T1000 (cell line): ENCODE data around the gene NT5DC1.

Source experiments
- DNase-seq: peaks from one replicate; lab custom pipeline; 2025; ENCODE audit warnings: mixed read lengths; lab: John Stamatoyannopoulos, UW

NT5DC1 gene

DNA sequence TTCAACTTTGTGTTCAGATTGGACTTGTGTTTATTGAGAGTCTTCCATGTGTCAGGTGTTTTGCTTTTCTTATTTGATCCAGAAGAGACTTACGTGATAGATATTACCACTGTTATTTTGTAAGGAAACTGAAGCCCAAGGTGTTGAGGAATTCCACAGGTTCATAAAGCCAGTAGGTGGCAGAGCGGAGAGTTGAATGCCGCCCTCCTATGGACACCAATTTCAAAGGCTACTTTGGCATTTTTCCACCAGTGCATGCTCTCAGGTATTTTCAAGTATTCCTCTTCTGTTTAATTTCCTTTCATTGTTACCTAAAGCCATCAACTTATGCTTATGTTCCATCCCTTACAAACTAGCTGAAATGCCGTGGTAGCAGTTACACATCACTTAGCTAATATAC is 39.3 kb downstream of the NT5DC1 start:
- DNase-seq: no peak

DNA sequence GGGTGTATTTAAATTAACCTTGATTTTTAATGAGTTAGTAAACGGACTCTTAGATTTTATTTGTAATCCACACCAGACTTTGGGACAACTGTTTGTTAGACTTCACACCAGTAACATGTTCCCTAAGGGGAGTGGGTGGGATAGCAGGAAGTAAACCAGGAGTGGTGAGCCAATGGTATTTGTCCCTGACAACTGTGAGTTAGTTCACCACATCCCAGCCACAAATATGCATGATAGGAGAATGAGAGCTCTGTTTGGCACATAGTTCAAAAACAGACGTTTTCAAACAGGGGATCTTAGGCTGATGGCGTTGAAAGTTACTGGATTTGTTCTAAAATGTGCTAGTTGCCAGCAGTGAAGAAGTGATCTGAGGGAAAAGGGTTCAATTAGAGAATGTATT is 44.0 kb downstream of the NT5DC1 start:
- DNase-seq: no peak

DNA sequence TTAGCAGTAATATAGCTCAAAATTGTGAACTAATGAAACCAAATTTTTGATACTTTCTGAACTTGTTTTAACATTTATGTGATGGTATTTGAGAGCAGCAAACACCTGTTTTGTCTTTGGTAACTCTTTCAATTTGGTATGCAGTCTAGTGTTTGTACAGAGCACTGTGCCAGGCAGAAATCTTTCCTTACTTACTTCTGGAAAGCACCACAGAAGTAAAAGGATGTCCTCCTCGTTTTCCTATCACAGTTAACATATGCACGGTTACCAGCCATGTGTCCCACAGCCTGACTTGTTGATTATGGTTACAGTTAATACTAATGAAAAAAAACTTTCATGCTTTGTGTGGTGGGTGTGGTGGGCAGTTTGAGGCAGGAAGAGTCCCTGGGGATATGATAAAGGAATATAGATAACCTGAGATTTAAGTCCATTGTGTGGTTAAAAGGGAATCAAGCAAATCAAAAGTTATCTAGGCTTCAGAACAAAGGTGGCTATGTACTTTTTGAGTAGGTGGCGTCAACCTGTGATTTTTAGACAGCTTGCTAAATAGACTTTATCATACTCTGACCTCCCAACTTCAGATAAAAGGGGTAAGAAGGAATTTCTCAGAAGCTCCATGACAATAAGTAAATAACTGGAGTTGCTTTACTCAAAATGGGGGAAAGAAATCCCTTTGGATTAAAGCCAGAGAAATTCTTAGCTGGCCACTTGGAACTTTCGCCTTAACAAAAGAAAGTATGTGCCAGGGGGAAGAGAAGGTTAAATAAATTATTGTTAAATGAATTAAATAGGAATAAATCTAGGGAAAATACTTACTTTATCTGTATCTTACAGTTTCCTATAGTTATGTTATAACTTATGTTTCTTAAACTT is 45.4 kb downstream of the NT5DC1 start:
- DNase-seq: no peak

DNA sequence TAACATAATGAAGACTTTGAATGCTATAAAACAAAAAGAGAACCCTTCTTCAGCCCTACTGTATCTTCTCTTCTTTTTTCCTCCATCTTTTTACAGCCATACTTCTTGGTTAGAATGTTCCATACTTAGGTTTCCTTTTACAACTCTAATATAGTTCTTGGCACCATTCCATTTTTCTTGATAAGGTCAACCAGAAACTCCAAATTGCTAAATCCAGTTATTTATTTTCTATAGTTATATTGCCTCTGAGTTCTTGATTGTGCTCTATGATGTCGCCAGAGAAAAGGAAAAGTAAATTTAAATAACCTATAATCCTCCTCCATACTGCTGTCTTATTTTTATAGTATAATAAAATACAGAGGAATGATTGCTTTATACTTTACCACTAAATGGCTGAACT is 52.0 kb downstream of the NT5DC1 start:
- no peak for DNase-seq

DNA sequence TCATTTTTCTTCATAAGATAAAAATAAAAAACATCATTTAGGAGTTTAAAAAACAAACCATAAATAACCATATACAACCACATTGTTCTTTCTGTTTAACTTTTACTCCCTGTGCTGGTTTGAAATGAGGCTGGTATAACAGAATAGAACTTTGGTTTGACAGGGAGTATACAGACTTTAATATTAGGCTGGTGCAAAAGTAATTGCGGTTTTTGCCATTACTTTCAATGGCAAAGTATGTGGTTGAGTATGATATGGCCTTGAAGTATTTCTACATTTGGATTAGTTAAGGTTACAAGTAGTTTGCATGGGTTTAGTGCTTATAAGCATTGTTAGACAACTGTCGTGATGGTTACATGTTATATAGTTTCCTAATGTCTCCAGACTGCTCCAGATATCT is 54.2 kb downstream of the NT5DC1 start:
- no peak for DNase-seq

DNA sequence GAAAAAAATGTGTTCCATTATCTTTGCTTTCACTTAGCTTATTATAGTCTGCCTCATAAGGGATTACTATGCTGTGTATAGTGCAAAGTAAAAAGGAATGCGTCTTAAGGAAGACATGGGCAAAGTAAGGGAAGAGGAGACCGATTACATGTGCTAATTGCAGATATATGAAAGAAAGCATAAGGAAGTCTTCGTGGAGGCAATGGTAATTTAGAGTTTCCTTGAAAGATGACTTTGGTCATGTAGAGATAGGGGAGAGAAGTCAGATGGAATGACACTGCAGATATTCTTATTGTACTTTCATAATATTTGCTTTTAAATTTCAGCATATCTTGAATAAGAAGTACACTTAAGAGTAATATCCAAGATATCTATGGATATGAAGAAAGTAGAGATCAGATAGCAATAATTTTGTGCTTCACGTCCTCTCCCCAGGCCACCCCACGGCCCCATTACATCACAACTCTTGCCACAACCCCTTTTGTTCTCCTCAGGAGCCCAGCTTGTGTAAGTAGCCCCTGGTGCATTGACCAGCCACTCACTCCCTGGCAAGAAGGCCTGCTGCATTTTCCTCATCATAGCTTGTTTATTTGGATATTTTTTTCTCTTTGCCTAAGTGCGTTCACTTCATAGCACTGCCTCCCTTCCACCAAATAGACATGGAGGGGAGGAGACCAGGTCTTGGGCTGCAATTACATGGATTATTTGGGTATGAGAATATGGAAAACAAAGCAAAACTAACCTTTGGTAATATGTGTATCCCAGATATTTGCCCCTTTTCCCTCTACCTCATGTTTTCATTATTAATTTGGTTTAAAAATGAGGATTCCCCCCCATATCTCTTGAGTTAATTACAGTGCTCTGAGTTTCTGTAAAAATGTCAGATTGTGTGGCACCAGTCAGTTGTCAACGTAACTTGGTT is 56.0 kb downstream of the NT5DC1 start:
- DNase-seq: no peak

DNA sequence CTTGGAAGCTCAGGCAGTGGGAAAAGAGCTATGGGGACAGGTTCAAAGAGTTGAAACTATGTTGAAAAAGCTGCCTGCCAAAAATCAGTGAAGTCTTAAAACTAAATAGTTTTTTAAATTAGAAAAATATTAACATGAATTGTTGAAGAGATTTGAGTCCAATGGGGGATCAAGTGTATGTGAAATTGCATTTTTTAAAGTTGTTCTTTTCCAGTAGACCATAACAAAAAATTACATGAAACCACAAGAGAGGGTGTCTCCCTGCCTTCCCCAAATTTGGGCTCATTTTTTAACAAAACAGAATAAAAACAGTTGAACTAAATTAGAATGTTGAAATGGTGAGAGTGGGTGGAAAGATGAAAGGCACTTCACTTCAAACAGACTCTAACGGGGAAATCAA is 56.7 kb downstream of the NT5DC1 start:
- DNase-seq: no peak

DNA sequence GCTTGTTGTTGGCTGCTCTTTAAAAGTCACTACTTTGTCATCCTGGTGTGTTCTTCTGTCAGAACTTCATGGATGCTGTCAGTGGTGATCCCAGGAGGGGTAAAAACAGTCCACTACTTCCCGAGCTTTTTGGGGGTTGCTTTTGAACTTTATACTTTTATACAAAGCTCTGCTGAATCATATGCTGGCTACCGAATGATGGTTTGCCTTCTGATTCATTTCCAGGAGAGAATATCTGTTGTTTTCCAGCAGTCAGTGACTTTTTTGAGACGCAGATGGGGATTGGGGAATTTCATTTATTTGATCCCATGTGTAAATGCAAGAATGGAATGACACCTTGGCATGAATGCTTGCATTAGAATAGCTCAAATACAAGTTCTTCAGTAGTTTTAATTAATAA is 58.0 kb downstream of the NT5DC1 start:
- no peak for DNase-seq

DNA sequence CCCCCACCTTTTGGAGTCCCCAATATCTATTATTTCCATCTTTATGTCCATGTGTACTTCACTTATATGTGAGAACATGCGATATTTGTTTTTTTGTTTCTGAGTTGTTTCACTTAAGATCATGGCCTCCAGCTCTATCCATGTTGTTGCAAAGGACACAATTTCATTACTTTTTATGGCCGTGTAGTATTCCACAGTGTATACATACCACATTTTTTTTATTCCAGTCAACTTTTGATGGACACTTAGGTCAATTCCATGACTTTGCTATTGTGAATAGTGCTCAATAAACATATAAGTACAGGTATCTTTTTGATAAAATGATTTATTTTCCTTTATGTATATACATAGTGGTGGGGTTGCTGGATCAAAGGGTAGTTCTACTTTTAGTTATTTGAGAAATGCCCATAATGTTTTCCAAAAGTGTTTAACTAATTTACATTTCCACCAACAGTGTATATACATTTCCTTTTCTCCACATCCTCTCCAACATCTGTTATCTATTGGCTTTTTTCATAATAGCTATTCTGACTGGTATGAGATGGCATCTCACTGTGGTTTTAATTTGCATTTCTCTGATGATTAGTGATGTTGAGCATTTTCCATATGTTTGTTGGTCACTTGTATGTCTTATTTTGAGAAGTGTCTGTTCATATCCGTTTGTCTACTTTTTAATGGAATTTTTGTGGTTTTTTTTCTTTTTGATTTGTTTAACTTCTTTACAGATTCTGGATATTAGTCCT is 59.3 kb downstream of the NT5DC1 start:
- DNase-seq: no peak

DNA sequence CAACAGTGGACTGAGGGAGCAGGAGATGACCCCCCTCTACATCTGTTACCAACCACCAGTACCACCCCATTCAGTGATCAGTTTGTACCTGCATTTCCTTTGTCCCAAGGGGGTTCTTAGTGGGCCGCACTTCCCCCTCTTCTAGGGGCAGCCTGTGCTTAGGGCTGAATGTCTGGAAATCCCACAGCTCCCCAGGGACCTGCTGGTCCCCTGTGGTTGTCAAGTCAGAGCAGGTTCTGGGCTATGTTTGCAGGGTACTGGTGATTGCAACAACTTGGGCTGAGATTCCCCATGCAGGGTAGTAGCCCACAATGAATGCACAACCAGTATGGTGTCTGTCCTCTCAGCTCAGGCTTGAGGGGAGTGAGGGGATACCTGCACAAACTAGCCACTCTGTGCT is 64.9 kb downstream of the NT5DC1 start:
- DNase-seq: no peak

DNA sequence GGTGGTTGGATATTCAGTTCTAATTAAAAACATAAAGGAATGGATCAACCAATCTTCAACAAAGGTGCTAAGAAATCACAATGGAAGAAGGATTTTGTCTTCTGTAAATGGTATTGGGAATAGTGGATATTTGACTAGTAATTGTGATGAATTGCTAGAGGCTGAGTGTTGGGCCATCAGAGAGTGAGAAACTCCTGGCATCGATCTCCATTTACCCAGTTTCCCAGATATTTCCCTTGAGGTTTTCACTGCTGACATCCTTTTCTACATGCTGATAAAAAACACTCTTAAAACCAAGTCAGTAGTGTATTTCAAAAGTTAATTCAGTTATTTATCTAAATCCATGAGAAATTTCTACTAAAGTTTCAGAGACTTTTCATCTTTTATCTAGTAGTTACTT is 65.7 kb downstream of the NT5DC1 start:
- no peak for DNase-seq

DNA sequence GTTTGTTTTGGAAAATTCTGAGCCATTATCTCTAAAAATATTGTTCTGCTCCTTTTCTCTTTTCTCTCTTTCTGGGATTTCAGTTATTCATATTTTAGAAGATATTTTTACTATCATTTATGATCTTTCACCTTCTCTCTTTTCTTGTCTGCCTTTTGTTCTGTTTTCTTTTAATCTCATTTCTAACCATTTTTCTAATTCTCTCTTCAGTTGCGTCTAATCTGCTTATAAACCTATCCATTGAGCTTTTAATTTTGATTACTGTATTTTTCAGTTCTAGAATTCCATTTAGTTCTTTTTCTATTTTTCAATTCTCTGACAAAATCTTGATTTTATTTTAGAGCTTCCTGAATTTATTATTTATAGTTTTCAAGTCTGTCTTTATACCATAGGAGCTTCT is 67.5 kb downstream of the NT5DC1 start:
- no peak for DNase-seq

DNA sequence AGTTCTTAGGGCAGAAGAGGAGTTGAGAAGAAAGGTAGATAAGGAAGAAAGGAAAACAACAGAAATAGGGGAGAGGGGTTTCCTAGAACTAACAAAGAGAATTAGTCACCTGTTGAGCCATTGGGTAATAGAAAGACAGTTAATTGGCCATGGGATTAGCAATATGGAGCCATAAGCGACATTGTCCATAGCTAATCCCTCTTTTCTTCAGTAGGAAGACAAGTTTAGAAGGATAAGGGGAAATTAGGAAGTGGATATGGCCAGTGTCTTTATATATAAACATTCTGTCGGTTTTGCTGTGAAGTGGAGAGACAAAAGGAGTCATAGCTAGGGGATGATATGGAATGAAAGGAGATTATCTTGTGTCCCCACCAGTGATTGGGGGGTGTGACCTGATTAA is 69.2 kb downstream of the NT5DC1 start:
- DNase-seq: no peak

DNA sequence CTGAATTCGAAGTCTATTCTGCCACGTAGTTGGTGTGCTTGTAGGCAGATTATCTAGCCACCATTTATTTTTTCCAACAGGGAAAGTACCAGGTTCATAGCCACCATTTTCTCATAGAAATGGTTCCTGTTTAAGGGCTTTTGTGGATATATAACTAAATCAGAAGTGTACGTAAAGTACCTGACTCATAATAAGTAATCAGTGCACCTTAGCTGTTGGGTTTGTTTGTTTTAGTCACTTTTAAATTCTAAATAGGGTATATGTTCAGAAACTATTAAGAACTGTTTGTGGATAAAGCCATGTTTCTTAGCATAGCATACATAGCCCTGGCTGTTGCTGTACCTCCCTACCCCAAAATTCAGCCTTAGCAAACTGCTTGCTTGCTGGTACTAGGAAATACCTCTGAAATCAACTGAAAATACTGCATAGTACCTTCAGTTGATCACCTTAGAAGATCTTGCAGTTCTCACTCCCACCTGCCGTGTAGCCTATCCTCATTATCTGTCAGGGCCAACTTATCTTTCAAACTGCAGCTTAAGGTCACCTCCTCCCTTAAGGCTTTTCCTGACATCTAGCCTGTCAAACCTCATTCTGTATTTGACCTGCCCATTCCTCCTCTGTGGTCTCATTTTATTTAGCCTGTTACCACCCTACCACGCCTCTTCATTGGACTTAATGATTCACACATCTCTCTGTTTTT is 69.9 kb downstream of the NT5DC1 start:
- no peak for DNase-seq

DNA sequence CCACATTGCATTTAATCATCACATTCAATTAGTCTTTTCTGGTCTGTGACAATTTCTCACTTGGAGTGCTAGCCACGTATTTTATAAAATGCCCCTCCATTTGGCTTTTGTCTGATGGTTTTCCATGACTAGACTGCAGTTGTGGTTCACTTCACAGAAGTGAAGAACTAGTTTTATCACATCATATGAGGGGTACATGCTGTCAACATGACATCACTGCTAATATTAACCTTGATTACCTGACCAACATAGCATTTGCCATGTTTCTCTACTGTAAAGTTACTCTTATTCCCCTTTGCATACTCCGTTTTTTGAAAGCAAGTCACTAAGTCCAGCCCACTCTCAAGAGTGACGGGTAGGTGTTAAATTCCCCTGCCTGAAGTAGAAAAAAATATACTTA is 73.3 kb downstream of the NT5DC1 start:
- DNase-seq: no peak

DNA sequence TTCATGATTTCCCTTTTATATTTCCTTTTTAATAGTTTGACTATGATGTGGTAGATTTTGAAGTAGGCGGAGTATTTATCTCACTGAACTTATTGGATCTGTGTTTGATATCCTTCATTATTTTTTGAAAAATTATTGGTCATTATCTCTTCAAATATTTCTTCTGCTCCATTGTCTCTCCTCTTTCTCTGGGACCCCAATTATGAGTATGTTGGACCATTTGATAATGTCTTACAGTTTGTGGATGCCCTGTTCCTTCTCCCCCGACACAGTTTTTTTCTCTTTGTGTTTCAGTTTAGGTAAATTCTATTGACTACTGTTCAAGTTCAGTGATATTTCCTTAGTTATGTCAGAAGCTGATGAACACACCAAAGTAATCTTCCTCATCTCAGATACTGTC is 74.7 kb downstream of the NT5DC1 start:
- no peak for DNase-seq

DNA sequence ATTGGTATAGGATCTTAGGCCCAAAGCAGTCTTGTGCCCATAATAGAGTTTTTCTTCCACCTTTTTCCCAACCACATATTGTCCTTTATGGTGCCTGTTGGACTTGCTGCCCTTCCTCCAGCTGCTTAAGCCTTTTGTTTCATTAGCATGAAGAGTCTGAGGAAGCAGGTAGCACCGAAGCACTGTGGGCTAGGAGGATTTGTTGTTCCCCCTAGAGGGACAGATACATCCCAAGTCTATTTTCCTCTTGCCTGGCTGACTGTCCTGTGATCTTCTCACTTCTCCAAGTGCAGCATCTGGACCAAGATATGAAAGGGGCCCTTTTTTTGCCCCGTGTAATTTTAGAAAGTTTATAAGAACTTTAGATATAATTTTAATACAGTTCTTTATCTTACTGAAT is 75.9 kb downstream of the NT5DC1 start:
- no peak for DNase-seq

DNA sequence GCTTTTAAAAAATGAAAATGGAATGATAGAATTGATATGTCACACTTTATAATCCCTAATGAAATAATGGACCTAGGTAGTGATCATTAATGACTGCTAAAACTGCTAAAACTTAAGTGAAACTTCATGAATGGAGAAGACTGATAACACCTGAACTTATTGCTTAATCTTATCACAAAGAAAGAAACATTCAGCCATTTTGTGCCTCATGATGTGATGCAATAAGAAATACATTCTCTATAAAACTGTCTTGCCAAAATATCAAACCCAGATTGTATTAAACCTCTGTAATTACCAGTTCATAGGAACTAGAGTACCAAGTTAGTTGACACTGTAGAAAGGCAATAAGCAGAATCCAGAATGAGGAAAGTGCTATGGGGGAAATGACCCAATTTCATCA is 79.7 kb downstream of the NT5DC1 start:
- DNase-seq: no peak

DNA sequence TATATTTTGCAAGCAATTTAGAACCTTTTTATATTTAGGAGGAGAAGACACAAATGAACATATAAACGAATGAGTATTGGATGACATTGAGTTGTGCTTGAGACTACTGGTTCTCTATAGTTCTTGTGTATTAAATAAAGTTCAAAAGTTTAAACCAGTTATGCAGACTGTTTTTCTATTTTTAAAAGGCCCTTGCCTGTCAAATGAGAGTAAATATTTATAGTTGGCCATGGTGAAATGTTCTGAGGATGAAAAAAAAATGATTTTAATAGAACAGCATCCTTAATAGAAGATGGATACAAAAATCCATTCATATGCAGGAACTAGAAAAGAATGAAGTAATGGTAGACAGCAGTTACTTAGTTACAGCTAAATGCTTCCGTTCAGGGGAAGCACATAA is 88.8 kb downstream of the NT5DC1 start:
- DNase-seq: no peak

DNA sequence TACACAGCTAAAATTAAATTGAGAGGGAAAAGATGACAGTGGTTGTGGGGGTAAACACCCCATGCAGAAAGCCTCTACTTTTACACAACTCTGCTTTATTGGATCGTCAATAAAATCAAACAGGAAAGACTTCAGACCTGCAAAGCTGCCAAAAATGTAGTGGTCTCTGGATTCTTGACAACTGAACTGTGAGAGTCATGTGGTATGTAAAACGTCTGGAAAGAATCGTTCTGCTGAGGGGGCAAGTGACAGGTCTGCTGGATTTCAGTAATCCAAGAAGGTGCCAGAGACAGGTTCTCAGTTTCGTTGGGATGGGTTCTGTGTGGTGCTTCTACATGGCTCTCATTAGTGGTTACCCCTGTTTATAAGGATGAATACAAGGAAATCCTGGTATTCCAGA is 89.9 kb downstream of the NT5DC1 start:
- no peak for DNase-seq

DNA sequence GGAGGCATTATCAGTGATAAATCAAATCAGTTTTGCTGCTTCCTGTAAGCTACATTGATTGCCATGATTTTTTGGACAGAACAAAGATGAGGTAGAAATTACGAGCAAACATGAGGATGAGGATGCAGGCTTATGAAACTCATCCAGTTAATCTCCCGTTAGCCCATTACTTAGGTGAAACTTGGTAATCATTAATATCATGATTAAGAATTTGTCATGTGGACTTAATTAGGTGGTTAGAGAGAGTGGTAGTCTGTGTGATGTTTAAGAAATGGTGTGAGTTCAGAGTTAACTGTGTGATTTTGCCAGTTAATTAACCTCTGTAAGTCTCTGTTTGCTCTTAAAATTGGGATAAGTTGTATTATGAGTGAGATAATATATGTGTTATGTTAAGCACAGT is 91.2 kb downstream of the NT5DC1 start:
- no peak for DNase-seq

DNA sequence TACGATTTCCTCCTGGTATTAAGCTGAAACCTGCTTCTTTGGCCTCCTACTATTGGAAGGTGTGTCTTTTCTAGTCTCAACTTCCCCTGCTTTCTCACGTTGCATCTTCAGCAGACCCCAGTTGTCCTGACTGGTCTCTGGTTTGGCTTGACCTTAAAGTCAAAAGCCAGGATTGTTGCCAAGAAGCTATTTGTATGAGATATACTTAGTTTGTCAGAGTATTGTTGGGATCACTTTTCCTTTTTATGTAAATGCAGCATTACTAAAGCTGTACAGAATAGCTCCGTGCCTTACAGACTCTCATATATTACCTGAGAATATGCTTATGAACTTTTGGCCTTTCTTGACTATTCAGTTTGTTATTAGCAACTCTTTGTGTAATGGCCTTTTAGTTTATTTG is 92.1 kb downstream of the NT5DC1 start:
- DNase-seq: no peak
